ENCODE data around the gene ZNF664.

ZNF664 gene

DNA sequence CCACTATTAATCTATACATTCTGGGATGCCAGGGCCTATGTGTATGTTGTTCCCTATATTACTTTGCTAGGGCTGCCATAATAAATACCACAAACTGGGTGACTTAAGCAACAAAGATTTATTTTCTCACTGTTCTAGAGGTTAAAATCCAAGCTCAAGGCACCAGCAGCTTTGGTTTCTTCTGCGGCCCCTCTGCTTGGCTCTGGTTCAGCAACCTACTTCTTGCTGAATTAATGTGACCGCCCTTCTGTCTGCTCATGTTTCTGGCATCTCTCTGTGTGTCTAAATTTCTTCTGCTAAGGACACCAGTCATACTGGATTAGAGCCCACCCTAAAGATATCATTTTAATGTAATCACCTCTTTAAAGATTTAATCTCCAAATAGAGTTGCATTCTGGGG lies 84.7 kb downstream of the ZNF664 start:
- Histone ChIP-seq H3K4me2 (ENCODE audit: insufficient read depth, low read length) (no peak overlapping the region), H4K20me1 (ENCODE audit: insufficient read depth, low read length) (no peaks in the 10 kb centered on the region), H3K9ac (ENCODE audit: low read depth, low read length) (no peak overlapping the region), H3K27ac (ENCODE audit: low read length) (no peak overlapping the region), H3K79me2 (ENCODE audit: insufficient read depth, low read length) (no peaks in the 10 kb centered on the region), H2AFZ (ENCODE audit: low read depth, low read length) (no peak overlapping the region), H3K36me3 (ENCODE audit: insufficient read depth, low read length) (no peaks in the 10 kb centered on the region), H3K9me3 (ENCODE audit: insufficient read depth, low read length, severe bottlenecking) (no peaks in the 10 kb centered on the region), H3K4me3 (ENCODE audit: low read depth in 1 of 2, low read length in 2 of 2) (no peak overlapping the region), H3K4me1 (ENCODE audit: insufficient read depth, low read length) (no peaks in the 10 kb centered on the region), H3K27me3 (ENCODE audit: insufficient read depth, low read length, poor library complexity) (no peaks in the 10 kb centered on the region)
- TF ChIP-seq, protein P1, sequence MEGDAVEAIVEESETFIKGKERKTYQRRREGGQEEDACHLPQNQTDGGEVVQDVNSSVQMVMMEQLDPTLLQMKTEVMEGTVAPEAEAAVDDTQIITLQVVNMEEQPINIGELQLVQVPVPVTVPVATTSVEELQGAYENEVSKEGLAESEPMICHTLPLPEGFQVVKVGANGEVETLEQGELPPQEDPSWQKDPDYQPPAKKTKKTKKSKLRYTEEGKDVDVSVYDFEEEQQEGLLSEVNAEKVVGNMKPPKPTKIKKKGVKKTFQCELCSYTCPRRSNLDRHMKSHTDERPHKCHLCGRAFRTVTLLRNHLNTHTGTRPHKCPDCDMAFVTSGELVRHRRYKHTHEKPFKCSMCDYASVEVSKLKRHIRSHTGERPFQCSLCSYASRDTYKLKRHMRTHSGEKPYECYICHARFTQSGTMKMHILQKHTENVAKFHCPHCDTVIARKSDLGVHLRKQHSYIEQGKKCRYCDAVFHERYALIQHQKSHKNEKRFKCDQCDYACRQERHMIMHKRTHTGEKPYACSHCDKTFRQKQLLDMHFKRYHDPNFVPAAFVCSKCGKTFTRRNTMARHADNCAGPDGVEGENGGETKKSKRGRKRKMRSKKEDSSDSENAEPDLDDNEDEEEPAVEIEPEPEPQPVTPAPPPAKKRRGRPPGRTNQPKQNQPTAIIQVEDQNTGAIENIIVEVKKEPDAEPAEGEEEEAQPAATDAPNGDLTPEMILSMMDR (IDR thresholded peaks at IDR 0.05; ENCODE audit: borderline replicate concordance, extremely low read depth, low read length, poor library complexity, severe bottlenecking) = no peak
- TF ChIP-seq EZH2 (IDR thresholded peaks at IDR 0.05; ENCODE audit: borderline replicate concordance, low read depth, low read length, severe bottlenecking) = no peak
- DNase-seq (no peak), ATAC-seq (ENCODE audit: insufficient read depth, low read depth) (no peak)

DNA sequence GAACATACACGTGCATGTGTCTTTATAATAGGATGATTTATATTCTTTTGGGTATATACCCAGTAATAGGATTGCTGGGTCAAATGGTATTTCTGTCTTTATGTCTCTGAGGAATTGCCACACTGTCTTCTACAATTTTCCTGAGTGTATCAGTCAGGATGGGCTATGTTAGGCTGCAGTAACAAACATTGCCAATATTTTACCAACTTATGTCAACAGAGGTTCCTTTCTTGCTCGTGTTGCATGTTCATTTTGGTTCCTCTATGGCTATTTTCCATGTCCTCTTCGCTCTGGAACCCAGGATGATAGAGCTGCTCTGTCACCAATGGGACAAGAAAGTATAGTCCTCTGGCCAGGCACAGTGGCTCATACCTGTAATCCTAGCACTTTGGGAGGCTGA lies 86.7 kb downstream of the ZNF664 start:
- DNase-seq = no peak
- no peaks in the 10 kb centered on the region for H3K79me2 ChIP-seq (ENCODE audit: insufficient read depth, low read length)
- H3K4me3 ChIP-seq (ENCODE audit: low read depth in 1 of 2, low read length in 2 of 2) = no peak overlapping the region
- no peaks in the 10 kb centered on the region for H3K4me1 ChIP-seq (ENCODE audit: insufficient read depth, low read length)
- no peak for TF ChIP-seq EZH2 (IDR thresholded peaks at IDR 0.05; ENCODE audit: borderline replicate concordance, low read depth, low read length, severe bottlenecking)
- TF ChIP-seq, protein P1 (IDR thresholded peaks at IDR 0.05; ENCODE audit: borderline replicate concordance, extremely low read depth, low read length, poor library complexity, severe bottlenecking) = no peak
- no peaks in the 10 kb centered on the region for H3K27me3 ChIP-seq (ENCODE audit: insufficient read depth, low read length, poor library complexity)
- no peak overlapping the region for H3K9ac ChIP-seq (ENCODE audit: low read depth, low read length)
- no peaks in the 10 kb centered on the region for H3K36me3 ChIP-seq (ENCODE audit: insufficient read depth, low read length)
- H3K9me3 ChIP-seq (ENCODE audit: insufficient read depth, low read length, severe bottlenecking) = no peaks in the 10 kb centered on the region
- H4K20me1 ChIP-seq (ENCODE audit: insufficient read depth, low read length) = no peaks in the 10 kb centered on the region
- H3K4me2 ChIP-seq (ENCODE audit: insufficient read depth, low read length) = no peak overlapping the region
- H2AFZ ChIP-seq (ENCODE audit: low read depth, low read length) = no peak overlapping the region
- ATAC-seq (ENCODE audit: insufficient read depth, low read depth) = no peak
- H3K27ac ChIP-seq (ENCODE audit: low read length) = no peak overlapping the region

Data from DND-41 (cell line).